ENCODE results near the gene AGRN. TPM values are rescaled to one million over a fixed set of nuclear protein-coding genes. Genes with fewer than 3 reads are reported as not detected.

AGRN gene
- total and polyA plus RNA-seq, 2 of the 4 experiments (the other 2 are of a cell fraction) = 8.1 to 115 TPM

- Histone ChIP-seq H3K4me3 (ENCODE audit: insufficient read depth, low read depth, low read length) (no peak overlapping the region), H3K36me3 (ENCODE audit: control insufficient read depth, insufficient read depth, low read length) (peaks cover 4% of the 10 kb centered on the region), H3K9me3 (ENCODE audit: control insufficient read depth, insufficient read depth, low read length) (no peaks in the 10 kb centered on the region), H2BK5ac (ENCODE audit: low read depth, low read length, poor library complexity, severe bottlenecking) (no peak overlapping the region), H4K5ac (ENCODE audit: low read depth, low read length) (no peak overlapping the region), H4K8ac (ENCODE audit: low read depth in 2 of 2, low read length in 2 of 2) (no peak overlapping the region), H3K23ac (ENCODE audit: low read depth, low read length) (no peak overlapping the region), H2BK15ac (ENCODE audit: low read depth, low read length) (no peak overlapping the region), H3K18ac (ENCODE audit: low read depth, low read length) (no peak overlapping the region), H4K91ac (ENCODE audit: insufficient read depth, low read depth, low read length) (no peak overlapping the region), H2AK9ac (replicated peaks; ENCODE audit: low read depth, low read length, poor library complexity) (no peak overlapping the region), H3K4me1 (ENCODE audit: control insufficient read depth, insufficient read depth, low read length) (no peaks in the 10 kb centered on the region), H3K27me3 (ENCODE audit: control insufficient read depth, insufficient read depth, low read length) (no peaks in the 10 kb centered on the region), H3K27ac (ENCODE audit: insufficient read depth, low read length) (no peak overlapping the region), H2AK5ac (ENCODE audit: low read depth, low read length) (no peak overlapping the region), H3K56ac (ENCODE audit: extremely low read depth, insufficient read depth, low read length) (no peak overlapping the region), H2BK20ac (ENCODE audit: low read depth, low read length) (no peak overlapping the region), H3K9me1 (ENCODE audit: insufficient read depth, low read length) (no peaks in the 10 kb centered on the region), H3K4me2 (ENCODE audit: low read depth, low read length) (no peak overlapping the region), H3K4ac (ENCODE audit: low read depth, low read length) (no peak overlapping the region), H2BK120ac (ENCODE audit: low read depth, low read length) (no peak overlapping the region), H3K79me1 (ENCODE audit: low read depth in 1 of 2, low read length in 2 of 2) (no peaks in the 10 kb centered on the region), H2AFZ (replicated peaks; ENCODE audit: low read length, poor library complexity) (no peak overlapping the region), H3K14ac (replicated peaks; ENCODE audit: low read depth, low read length) (no peak overlapping the region), H4K20me1 (ENCODE audit: insufficient read depth, low read length) (no peaks in the 10 kb centered on the region; the same call in 1 of the 2 replicates), H3K9ac (ENCODE audit: low read depth, low read length) (no peak overlapping the region)
- ChIA-PET CTCF (no interaction called here), POLR2A (ENCODE audit: unreplicated experiment) (no interaction called here)
- ATAC-seq (ENCODE audit: low read depth) = no peak
- no peak for TF ChIP-seq MAFK (IDR thresholded peaks at IDR 0.05; ENCODE audit: low read depth, low read length)
- no peak for TF ChIP-seq CEBPB (IDR thresholded peaks at IDR 0.05; ENCODE audit: low read depth, low read length)
- TF ChIP-seq RCOR1 (IDR thresholded peaks at IDR 0.05; ENCODE audit: insufficient replicate concordance, low read length) = no peak
- no TSS peak for BruUV-seq (replicated peaks)
- no peak for DNase-seq
- in situ Hi-C loops (cut with MboI; ENCODE audit: low sequenced_read_pairs) = no loop called here
- intact Hi-C loops (cut with micrococcal nuclease) = no loop called here
- WGBS, 2 experiments (ENCODE audit: extremely low coverage in 2 of 2, insufficient read length in 1 of 2) = 93% methylated on average over 8 of the region's 17 CpGs; no CpG with 5 or more reads in 1 of the 2 experiments
- dilution Hi-C loops (cut with HindIII; ENCODE audit: low sequenced_read_pairs, unreplicated experiment) = no loop called here
These were observed 67.0 kb downstream of the AGRN start for GRCh38 chr1:1086911-1087341.

All from IMR-90 (cell line).